GM12875 (cell line): ENCODE measurements around the gene DDX39B.

Experiments
- H3K4me3 ChIP-seq: one replicate; pipeline ENCODE4 v1.5.1; 2011; ENCODE audit warnings: low read depth, low read length, control low read depth
- TF ChIP-seq, protein P1 (sequence below): IDR thresholded peaks from 2 replicates; pipeline ENCODE4 v1.5.1; 2011; ENCODE audit warnings: low read depth, mild to moderate bottlenecking, control low read depth, inconsistent platforms, low read length, moderate library complexity, borderline replicate concordance; ENCODE audit not compliant: insufficient read depth

Gene DDX39B

DNA sequence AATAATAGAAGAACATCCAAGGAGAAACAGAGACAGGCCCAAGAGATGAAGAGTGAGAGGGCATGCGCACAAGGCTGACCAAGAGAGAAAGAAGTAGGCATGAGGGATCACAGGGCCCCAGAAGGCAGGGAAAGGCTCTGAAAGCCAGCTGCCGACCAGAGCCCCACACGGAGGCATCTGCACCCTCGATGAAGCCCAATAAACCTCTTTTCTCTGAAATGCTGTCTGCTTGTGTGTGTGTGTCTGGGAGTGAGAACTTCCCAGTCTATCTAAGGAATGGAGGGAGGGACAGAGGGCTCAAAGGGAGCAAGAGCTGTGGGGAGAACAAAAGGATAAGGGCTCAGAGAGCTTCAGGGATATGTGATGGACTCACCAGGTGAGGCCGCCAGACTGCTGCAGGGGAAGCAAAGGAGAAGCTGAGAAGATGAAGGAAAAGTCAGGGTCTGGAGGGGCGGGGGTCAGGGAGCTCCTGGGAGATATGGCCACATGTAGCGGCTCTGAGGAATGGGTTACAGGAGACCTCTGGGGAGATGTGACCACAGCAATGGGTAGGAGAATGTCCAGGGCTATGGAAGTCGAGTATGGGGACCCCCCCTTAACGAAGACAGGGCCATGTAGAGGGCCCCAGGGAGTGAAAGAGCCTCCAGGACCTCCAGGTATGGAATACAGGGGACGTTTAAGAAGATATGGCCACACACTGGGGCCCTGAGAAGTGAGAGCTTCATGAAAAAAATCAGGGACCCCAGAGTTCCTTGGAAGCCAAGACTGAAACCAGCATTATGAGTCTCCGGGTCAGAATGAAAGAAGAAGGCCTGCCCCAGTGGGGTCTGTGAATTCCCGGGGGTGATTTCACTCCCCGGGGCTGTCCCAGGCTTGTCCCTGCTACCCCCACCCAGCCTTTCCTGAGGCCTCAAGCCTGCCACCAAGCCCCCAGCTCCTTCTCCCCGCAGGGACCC is 32.6 kb upstream of the DDX39B start:
- TF ChIP-seq, protein P1, sequence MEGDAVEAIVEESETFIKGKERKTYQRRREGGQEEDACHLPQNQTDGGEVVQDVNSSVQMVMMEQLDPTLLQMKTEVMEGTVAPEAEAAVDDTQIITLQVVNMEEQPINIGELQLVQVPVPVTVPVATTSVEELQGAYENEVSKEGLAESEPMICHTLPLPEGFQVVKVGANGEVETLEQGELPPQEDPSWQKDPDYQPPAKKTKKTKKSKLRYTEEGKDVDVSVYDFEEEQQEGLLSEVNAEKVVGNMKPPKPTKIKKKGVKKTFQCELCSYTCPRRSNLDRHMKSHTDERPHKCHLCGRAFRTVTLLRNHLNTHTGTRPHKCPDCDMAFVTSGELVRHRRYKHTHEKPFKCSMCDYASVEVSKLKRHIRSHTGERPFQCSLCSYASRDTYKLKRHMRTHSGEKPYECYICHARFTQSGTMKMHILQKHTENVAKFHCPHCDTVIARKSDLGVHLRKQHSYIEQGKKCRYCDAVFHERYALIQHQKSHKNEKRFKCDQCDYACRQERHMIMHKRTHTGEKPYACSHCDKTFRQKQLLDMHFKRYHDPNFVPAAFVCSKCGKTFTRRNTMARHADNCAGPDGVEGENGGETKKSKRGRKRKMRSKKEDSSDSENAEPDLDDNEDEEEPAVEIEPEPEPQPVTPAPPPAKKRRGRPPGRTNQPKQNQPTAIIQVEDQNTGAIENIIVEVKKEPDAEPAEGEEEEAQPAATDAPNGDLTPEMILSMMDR, result no peak
- peak overlapping the region; percentile 64 for H3K4me3 ChIP-seq

DNA sequence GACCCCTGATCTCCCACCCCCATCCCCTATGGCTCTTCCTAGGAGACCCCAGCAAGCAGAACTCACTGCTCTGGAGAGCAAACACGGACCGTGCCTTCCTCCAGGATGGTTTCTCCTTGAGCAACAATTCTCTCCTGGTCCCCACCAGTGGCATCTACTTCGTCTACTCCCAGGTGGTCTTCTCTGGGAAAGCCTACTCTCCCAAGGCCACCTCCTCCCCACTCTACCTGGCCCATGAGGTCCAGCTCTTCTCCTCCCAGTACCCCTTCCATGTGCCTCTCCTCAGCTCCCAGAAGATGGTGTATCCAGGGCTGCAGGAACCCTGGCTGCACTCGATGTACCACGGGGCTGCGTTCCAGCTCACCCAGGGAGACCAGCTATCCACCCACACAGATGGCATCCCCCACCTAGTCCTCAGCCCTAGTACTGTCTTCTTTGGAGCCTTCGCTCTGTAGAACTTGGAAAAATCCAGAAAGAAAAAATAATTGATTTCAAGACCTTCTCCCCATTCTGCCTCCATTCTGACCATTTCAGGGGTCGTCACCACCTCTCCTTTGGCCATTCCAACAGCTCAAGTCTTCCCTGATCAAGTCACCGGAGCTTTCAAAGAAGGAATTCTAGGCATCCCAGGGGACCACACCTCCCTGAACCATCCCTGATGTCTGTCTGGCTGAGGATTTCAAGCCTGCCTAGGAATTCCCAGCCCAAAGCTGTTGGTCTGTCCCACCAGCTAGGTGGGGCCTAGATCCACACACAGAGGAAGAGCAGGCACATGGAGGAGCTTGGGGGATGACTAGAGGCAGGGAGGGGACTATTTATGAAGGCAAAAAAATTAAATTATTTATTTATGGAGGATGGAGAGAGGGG is 31.7 kb upstream of the DDX39B start:
- TF ChIP-seq, protein P1, result no peak

DNA sequence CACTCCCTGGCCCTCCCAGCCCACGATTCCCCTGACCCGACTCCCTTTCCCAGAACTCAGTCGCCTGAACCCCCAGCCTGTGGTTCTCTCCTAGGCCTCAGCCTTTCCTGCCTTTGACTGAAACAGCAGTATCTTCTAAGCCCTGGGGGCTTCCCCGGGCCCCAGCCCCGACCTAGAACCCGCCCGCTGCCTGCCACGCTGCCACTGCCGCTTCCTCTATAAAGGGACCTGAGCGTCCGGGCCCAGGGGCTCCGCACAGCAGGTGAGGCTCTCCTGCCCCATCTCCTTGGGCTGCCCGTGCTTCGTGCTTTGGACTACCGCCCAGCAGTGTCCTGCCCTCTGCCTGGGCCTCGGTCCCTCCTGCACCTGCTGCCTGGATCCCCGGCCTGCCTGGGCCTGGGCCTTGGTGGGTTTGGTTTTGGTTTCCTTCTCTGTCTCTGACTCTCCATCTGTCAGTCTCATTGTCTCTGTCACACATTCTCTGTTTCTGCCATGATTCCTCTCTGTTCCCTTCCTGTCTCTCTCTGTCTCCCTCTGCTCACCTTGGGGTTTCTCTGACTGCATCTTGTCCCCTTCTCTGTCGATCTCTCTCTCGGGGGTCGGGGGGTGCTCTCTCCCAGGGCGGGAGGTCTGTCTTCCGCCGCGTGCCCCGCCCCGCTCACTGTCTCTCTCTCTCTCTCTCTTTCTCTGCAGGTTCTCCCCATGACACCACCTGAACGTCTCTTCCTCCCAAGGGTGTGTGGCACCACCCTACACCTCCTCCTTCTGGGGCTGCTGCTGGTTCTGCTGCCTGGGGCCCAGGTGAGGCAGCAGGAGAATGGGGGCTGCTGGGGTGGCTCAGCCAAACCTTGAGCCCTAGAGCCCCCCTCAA is 30.5 kb upstream of the DDX39B start, which contains the start of gene LTA:
TSS of gene LTA (plus strand) at position 249 of the 871 bp plus-strand sequence. CDS start at position 703, 454 bp downstream.
- TF ChIP-seq, protein P1, result no peak
- H3K4me3 ChIP-seq, result peak within 1 kb of the TSS; percentile 65

More for the DNA sequence above, 31.7 kb upstream of the DDX39B start:
- H3K4me3 ChIP-seq, result peak overlapping the region; percentile 65

DNA sequence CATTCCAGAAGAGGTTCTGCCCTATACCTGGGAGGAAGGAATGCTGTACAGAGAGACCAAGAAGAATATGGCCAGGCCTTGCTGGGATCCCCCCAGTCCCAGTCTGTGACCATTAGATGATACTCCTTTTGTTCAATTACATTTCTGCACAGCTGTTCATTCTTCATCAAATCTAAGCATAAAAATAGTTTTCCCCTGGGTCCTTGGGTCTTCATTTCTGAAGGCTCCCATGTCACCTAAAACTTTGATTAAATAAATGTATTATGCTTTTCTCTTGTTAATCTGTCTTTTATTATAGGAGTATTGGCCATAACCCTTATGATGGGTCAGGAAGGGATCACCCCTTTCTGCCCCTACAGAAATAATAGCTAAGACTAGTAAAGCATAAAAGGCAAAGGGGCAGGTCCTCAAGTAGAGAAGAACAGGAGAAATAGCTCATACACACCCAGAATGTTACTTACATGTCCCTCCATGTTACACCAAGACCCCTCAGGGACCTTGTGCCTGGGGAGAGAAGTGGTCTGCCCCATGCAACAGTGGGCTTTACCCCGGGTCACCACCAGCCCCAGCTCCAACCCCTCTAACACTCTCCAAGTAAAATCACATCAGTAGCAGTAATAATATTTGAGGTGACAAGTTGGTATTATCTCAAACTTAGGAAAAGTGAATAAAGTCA is 28.2 kb upstream of the DDX39B start:
- H3K4me3 ChIP-seq, result no peak overlapping the region
- TF ChIP-seq, protein P1, result no peak

DNA sequence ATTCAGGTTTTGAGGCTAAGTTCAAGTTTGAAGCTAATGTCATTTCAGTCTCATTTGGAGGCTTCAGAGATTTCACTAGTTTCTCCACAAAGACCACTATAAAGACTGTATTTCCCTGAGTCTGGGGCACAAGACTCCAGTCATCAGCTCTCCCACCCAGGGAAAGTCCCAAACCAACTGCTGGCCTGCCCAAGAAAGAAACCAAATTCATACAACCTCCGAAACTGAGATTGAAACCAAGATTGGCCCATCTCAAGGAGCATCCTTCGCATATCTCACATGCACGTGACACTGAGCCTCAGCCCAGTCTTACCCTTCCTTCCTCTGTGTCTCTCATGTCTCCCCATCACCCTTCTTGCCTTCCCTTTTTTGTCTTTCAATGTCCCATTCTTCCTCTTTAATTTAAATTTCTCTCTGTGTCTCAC is 26.7 kb upstream of the DDX39B start:
- TF ChIP-seq, protein P1, result no peak
- H3K4me3 ChIP-seq, result no peak overlapping the region

DNA sequence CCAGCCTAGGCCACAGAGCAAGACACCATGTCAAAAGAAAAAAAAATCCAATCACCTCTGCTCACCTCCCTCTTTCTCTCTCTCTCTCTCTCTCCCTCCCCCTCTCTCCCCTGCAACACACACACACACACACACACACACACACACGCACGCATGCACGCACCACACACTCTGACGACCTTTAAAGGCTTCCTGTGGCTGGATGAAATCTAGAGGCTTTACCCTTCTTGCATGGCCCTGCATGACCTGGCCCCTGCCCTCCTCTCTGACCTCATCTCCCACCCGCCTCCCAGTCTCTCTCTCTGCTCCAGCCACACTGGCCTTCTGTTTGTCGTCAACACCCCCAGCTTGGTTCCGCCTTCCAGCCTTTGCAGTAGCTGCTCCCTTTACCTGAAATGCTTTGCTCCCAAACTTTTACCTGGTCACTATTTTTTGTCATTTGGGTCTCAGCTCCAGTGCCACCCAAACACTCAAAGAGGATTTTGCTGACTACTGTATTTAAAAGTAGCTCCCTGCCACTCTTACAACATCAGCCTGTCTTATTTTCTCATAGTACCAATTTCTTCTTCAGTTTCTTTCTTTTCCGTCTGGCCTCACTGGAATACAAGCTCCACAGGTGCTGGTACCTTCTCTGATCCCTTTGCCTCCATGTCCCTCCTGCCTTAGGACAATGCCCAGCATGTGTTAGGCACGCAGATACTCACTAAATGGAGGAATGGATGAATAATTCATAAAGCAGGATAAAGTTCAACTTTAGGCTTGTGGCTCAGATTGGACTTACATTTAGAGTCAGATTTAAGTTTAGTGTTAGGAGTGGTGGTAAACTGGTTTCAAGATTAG is 25.9 kb upstream of the DDX39B start:
- TF ChIP-seq, protein P1, result no peak
- no peak overlapping the region for H3K4me3 ChIP-seq
